CD4-positive, CD25-positive, alpha-beta regulatory T cell (primary cell): ENCODE measurements around the gene ADTRP. TPM values are rescaled to one million over a fixed set of nuclear protein-coding genes. Genes with fewer than 3 reads are reported as not detected.
"Not testable (repeated sequence)": the region's sequence is repeated elsewhere in the genome, so short reads cannot be mapped to it uniquely, and the experiment has no call there.

ENCODE experiments used
- ATAC-seq, 2 donors: fragments of 150-1000 bp; cut with Tn5 transposase; one replicate each; pipeline ENCODE4 v1.10.0; 2021; ENCODE audit warnings: low read depth in 2 of 2, moderate number of reproducible peaks in 2 of 2, moderate library complexity in 1 of 2
- DNase-seq, 3 donors: peaks; one replicate each; pipeline versions ENCODE4 v3.0.0 to v3.0.0-alpha.2; 2012 to 2022; ENCODE audit warnings: mixed read lengths in 1 of 3
- H3K27ac ChIP-seq: one replicate; pipeline ENCODE4 v1.7.0; 2013; ENCODE audit warnings: mild to moderate bottlenecking, low read length; ENCODE audit not compliant: insufficient read depth, poor library complexity, severe bottlenecking
- H3K27me3 ChIP-seq: one replicate; pipeline ENCODE4 v1.7.0; 2013; ENCODE audit warnings: low read length; ENCODE audit not compliant: control insufficient read depth, insufficient read depth
- H3K36me3 ChIP-seq: one replicate; pipeline ENCODE4 v1.7.0; 2013; ENCODE audit warnings: mild to moderate bottlenecking, low read length, moderate library complexity; ENCODE audit not compliant: control insufficient read depth, insufficient read depth
- H3K4me1 ChIP-seq: 2 replicates; pipeline ENCODE4 v1.7.0; 2013; ENCODE audit warnings: mild to moderate bottlenecking, low read length; ENCODE audit not compliant: insufficient read depth, control insufficient read depth, poor library complexity, severe bottlenecking
- H3K4me3 ChIP-seq: one replicate; pipeline ENCODE4 v1.7.0; 2013; ENCODE audit warnings: low read depth, mild to moderate bottlenecking, low read length, moderate library complexity
- H3K9me3 ChIP-seq, 2 experiments: 1 replicate in 1 of 2; 2 replicates in 1 of 2; pipeline ENCODE4 v1.7.0; 2013; ENCODE audit warnings: low read length in 2 of 2, mild to moderate bottlenecking in 1 of 2, moderate library complexity in 1 of 2; ENCODE audit not compliant: control insufficient read depth in 2 of 2
- H3K27ac Mint-ChIP-seq, 3 donors: one replicate each; pipeline ENCODE4 v1.8.0; 2020 to 2022; ENCODE audit warnings: mild to moderate bottlenecking in 3 of 3, mixed read lengths in 3 of 3, moderate library complexity in 2 of 3
- H3K27me3 Mint-ChIP-seq: one replicate; pipeline ENCODE4 v1.8.0; 2022; ENCODE audit warnings: mild to moderate bottlenecking, mixed read lengths
- H3K36me3 Mint-ChIP-seq: one replicate; pipeline ENCODE4 v1.8.0; 2020; ENCODE audit warnings: mixed read lengths
- H3K4me1 Mint-ChIP-seq, 4 donors: one replicate each; pipeline ENCODE4 v1.8.0; 2020 to 2022; ENCODE audit warnings: mixed read lengths in 4 of 4, mild to moderate bottlenecking in 1 of 4
- H3K4me3 Mint-ChIP-seq, 4 donors: one replicate each; pipeline ENCODE4 v1.8.0; 2020 to 2022; ENCODE audit warnings: mild to moderate bottlenecking in 4 of 4, mixed read lengths in 4 of 4, moderate library complexity in 3 of 4
- H3K9me3 Mint-ChIP-seq, 7 donors: one replicate each; pipeline ENCODE4 v1.8.0; 2020 to 2022; ENCODE audit warnings: mixed read lengths in 7 of 7, mild to moderate bottlenecking in 3 of 7, moderate library complexity in 2 of 7
- polyA plus RNA-seq, 4 donors: library from polyadenylated mRNA; unstranded; fragments of 300-500 nt; fragmentation: Illumina TruSeq; gene quantifications; one replicate each; pipeline ENCODE4 v1.2.3, GENCODE V29; 2021
- total RNA-seq: library from RNA; stranded (reverse); gene quantifications from one replicate; pipeline ENCODE4 v1.2.3, GENCODE V29; 2022

The ADTRP gene
- total and polyA plus RNA-seq, 5 donors from 2014 or later, result 27.3 to 41.7 (median 40.9) TPM

GRCh38 chr6:11802886-11803590 lies 24.4 kb upstream of the ADTRP start:
- Mint-ChIP-seq H3K36me3 (no peaks in the 10 kb centered on the region), H3K27ac (no peak overlapping the region), H3K9me3 (no peaks in the 10 kb centered on the region), H3K4me3 (no peak overlapping the region), H3K27me3 (peaks cover 7% of the 10 kb centered on the region), H3K4me1 (peaks cover 0 to 15% (median 4%) of the 10 kb centered on the region in 4 donors)
- DNase-seq (no peak), ATAC-seq (no peak)
- Histone ChIP-seq H3K27me3 (no peaks in the 10 kb centered on the region), H3K27ac (no peak overlapping the region), H3K9me3 (no peaks in the 10 kb centered on the region), H3K36me3 (no peaks in the 10 kb centered on the region), H3K4me1 (peaks cover 5% of the 10 kb centered on the region), H3K4me3 (no peak overlapping the region)

DNA sequence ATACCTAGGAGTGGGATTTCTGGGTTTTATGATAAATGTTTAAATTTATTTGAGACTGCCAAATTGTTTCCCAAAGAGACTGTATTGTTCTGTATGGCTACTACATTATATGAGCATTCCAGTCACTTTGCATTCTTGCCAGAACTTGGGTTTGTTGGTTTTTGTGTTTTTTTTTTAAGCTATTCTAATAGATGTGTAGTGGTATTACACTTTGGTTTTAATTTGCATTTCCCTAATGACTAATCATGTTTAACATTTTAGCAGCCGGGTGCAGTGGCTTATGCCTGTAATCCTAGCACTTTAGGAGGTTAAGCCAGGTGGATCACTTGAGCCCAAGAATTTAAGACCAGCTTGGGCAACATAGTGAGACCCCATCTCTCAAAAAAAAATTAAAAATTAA lies 21.9 kb upstream of the ADTRP start:
- not testable (repeated sequence) for H3K4me1 ChIP-seq, H3K4me3 Mint-ChIP-seq, H3K36me3 ChIP-seq, DNase-seq, H3K27ac ChIP-seq, H3K4me1 Mint-ChIP-seq, H3K36me3 Mint-ChIP-seq, H3K27me3 ChIP-seq, H3K9me3 Mint-ChIP-seq, ATAC-seq, H3K4me3 ChIP-seq, H3K9me3 ChIP-seq, H3K27me3 Mint-ChIP-seq, H3K27ac Mint-ChIP-seq

DNA sequence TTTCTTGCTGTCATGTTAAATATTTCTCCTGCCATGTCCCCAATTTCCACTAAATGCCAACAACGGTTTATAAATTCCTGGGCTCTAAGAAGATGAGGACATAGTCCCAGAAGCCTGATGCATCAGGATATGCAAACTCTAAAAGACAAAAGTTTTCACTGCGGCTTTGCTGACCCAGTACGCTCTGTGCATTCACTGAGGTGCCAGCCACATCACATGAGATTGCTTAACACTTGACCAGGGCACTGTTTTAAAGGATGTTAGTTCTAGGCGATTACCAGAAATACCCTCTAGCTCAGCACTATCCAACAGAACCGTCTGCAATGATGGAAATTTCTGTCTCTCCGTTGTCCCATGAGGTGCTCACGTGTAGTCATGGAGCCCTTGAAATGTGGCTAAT lies 19.9 kb upstream of the ADTRP start:
- no peak overlapping the region for H3K4me3 Mint-ChIP-seq
- Histone ChIP-seq H3K27me3 (no peaks in the 10 kb centered on the region), H3K36me3 (no peaks in the 10 kb centered on the region), H3K9me3 (no peaks in the 10 kb centered on the region), H3K4me3 (no peak overlapping the region), H3K4me1 (no peaks in the 10 kb centered on the region), H3K27ac (no peak overlapping the region)
- H3K27ac Mint-ChIP-seq, result no peak overlapping the region
- DNase-seq (no peak), ATAC-seq (no peak)
- H3K4me1 Mint-ChIP-seq, result peaks cover 0 to 7% (median 3%) of the 10 kb centered on the region in 4 donors
- H3K36me3 Mint-ChIP-seq, result peaks cover 6% of the 10 kb centered on the region
- peaks cover 4% of the 10 kb centered on the region for H3K27me3 Mint-ChIP-seq
- H3K9me3 Mint-ChIP-seq, result peaks cover 0 to under 1% (median 0%) of the 10 kb centered on the region in 7 donors

DNA sequence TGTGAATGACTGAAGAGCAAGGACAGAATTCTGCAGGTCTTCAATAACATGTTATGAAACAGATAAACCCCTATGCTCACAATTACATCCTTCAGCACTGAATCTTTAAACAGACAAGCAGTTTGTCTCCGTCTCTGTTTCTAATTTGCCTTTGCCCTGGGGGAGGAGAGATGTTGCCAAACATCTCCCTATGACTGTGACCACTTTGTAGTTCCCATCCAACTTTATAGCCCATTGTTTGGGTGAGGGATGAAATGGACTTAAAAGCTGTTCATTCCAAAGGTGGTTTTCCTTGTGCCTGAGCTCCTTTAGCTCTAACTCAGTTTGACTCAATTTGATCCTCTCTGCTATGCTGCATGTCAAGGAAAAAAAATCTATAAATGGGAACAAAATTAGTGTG lies 19.5 kb upstream of the ADTRP start:
- Histone ChIP-seq H3K9me3 (peaks cover 0 to 2% of the 10 kb centered on the region in 2 experiments), H3K4me3 (no peak overlapping the region), H3K4me1 (no peaks in the 10 kb centered on the region), H3K27me3 (no peaks in the 10 kb centered on the region), H3K36me3 (no peaks in the 10 kb centered on the region), H3K27ac (no peak overlapping the region)
- peaks cover 0 to 5% (median 0%) of the 10 kb centered on the region in 7 donors for H3K9me3 Mint-ChIP-seq
- peaks cover 4% of the 10 kb centered on the region for H3K27me3 Mint-ChIP-seq
- ATAC-seq, result no peak
- no peak overlapping the region for H3K4me3 Mint-ChIP-seq
- peaks cover 6% of the 10 kb centered on the region for H3K36me3 Mint-ChIP-seq
- peaks cover 0 to 6% (median 3%) of the 10 kb centered on the region in 4 donors for H3K4me1 Mint-ChIP-seq
- no peak for DNase-seq
- H3K27ac Mint-ChIP-seq, result peak overlapping the region in 1 of 3 donors; percentile 22

DNA sequence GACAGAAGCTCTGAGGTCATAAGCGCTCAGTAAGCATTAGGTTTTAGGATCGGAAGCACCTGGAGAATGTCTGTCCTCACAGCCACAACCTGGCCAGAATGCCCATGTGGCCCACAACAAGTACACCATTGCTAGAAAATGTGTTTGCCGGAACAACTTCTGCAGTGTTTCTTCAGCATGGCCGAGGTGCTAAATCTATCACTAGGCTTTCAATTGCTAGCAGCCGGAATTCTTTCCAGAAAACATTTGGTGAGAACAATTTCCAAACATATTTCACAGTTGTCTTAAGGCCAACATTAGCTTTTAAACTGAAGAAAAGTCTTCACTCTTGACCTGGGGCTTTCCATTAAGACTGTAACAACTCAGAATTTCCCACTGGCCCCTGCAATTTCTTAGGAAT lies 18.2 kb upstream of the ADTRP start:
- H3K4me1 Mint-ChIP-seq, result peaks cover 0 to 8% (median 5%) of the 10 kb centered on the region in 4 donors
- H3K27me3 Mint-ChIP-seq, result peaks cover 4% of the 10 kb centered on the region

GRCh38 chr6:11795403-11795802 lies 16.8 kb upstream of the ADTRP start:
- Mint-ChIP-seq H3K9me3 (peaks cover 0 to 10% (median 2%) of the 10 kb centered on the region in 7 donors), H3K36me3 (peaks cover 6% of the 10 kb centered on the region), H3K4me1 (peaks cover 0 to 8% (median 5%) of the 10 kb centered on the region in 4 donors), H3K27ac (peak overlapping the region in 2 of 3 donors; percentile 31 to 67), H3K4me3 (no peak overlapping the region), H3K27me3 (peaks cover 4% of the 10 kb centered on the region)
- Histone ChIP-seq H3K9me3 (peaks cover 0 to 7% of the 10 kb centered on the region in 2 experiments), H3K4me3 (peak overlapping the region; percentile 44), H3K4me1 (no peaks in the 10 kb centered on the region), H3K36me3 (no peaks in the 10 kb centered on the region), H3K27me3 (no peaks in the 10 kb centered on the region), H3K27ac (no peak overlapping the region)
- DNase-seq (no peak), ATAC-seq (no peak)

More for the DNA sequence above, 18.2 kb upstream of the ADTRP start:
- Histone ChIP-seq H3K27ac (no peak overlapping the region), H3K4me1 (no peaks in the 10 kb centered on the region), H3K9me3 (peaks cover 0 to 7% of the 10 kb centered on the region in 2 experiments), H3K27me3 (no peaks in the 10 kb centered on the region), H3K36me3 (no peaks in the 10 kb centered on the region), H3K4me3 (no peak overlapping the region)
- DNase-seq (no peak), ATAC-seq (no peak)
- no peak overlapping the region for H3K27ac Mint-ChIP-seq
- H3K9me3 Mint-ChIP-seq, result peaks cover 0 to 10% (median 2%) of the 10 kb centered on the region in 7 donors
- no peak overlapping the region for H3K4me3 Mint-ChIP-seq
- peaks cover 6% of the 10 kb centered on the region for H3K36me3 Mint-ChIP-seq

- Histone ChIP-seq H3K4me1 (no peaks in the 10 kb centered on the region), H3K4me3 (no peak overlapping the region), H3K36me3 (no peaks in the 10 kb centered on the region), H3K9me3 (peaks cover 0 to 7% of the 10 kb centered on the region in 2 experiments), H3K27me3 (no peaks in the 10 kb centered on the region), H3K27ac (no peak overlapping the region)
- peaks cover 0 to 8% (median 5%) of the 10 kb centered on the region in 4 donors for H3K4me1 Mint-ChIP-seq
- peak overlapping the region in 1 of 4 donors; percentile 36 for H3K4me3 Mint-ChIP-seq
- ATAC-seq (no peak), DNase-seq (no peak)
- H3K9me3 Mint-ChIP-seq, result peaks cover 0 to 10% (median 2%) of the 10 kb centered on the region in 7 donors
- H3K27ac Mint-ChIP-seq, result no peak overlapping the region
- peaks cover 6% of the 10 kb centered on the region for H3K36me3 Mint-ChIP-seq
- no peaks in the 10 kb centered on the region for H3K27me3 Mint-ChIP-seq
These were observed 14.7 kb upstream of the ADTRP start for GRCh38 chr6:11793277-11793676.
